HCT116 (cell line): ENCODE results near the gene PADI2.

ENCODE experiments used
- ATF3 ChIP-seq: IDR thresholded peaks from 2 replicates; pipeline ENCODE4 v1.6.1; 2012
- ELF1 ChIP-seq: IDR thresholded peaks from 2 replicates; pipeline ENCODE4 v1.6.1; 2012; ENCODE audit warnings: low read depth, borderline replicate concordance
- EZH2 ChIP-seq: fragments of 200-600 bp; sonication (generic); IDR thresholded peaks from 2 replicates; pipeline ENCODE4 v1.6.1; 2017; ENCODE audit warnings: antibody characterized with exemption, mixed run types
- EZH2phosphoT487 ChIP-seq: fragments of 200-600 bp; IDR thresholded peaks from 2 replicates; pipeline ENCODE4 v1.6.1; 2018; ENCODE audit warnings: antibody characterized with exemption, borderline replicate concordance
- JUND ChIP-seq: IDR thresholded peaks from 2 replicates; pipeline ENCODE4 v1.6.1; 2012
- MAX ChIP-seq: IDR thresholded peaks from 2 replicates; pipeline ENCODE4 v1.6.1; 2012
- POLR2A ChIP-seq: IDR thresholded peaks from 2 replicates; pipeline ENCODE4 v1.7.0; 2011; ENCODE audit warnings: borderline replicate concordance; ENCODE audit not compliant: insufficient read depth, insufficient read length; ENCODE audit errors: extremely low read depth
- POLR2AphosphoS5 ChIP-seq: IDR thresholded peaks from 2 replicates; pipeline ENCODE4 v1.6.1; 2011; ENCODE audit warnings: mild to moderate bottlenecking, low read depth, low read length, moderate library complexity
- SP1 ChIP-seq: IDR thresholded peaks from 2 replicates; pipeline ENCODE4 v1.6.1; 2012; ENCODE audit warnings: low read depth
- TCF7L2 ChIP-seq: IDR thresholded peaks from 2 replicates; pipeline ENCODE4 v1.7.0; 2011; ENCODE audit warnings: borderline replicate concordance, inconsistent platforms; ENCODE audit not compliant: insufficient read depth, insufficient read length; ENCODE audit errors: extremely low read depth
- YY1 ChIP-seq: IDR thresholded peaks from 2 replicates; pipeline ENCODE4 v1.6.1; 2011; ENCODE audit warnings: low read length, low read depth, moderate library complexity, mild to moderate bottlenecking; ENCODE audit not compliant: insufficient replicate concordance; ENCODE audit errors: extremely low read depth
- ZBTB33 ChIP-seq: IDR thresholded peaks from 2 replicates; pipeline ENCODE4 v1.6.1; 2011; ENCODE audit warnings: mild to moderate bottlenecking, low read length, moderate library complexity; ENCODE audit not compliant: insufficient replicate concordance; ENCODE audit errors: extremely low read depth
- TF ChIP-seq, protein P1 (sequence below): IDR thresholded peaks from 2 replicates; pipeline ENCODE4 v1.6.1; 2012; ENCODE audit warnings: low read depth
- TF ChIP-seq, protein P2 (sequence below), 3 experiments: fragments of 200-600 bp in 1 of 3; sonication (generic) in 1 of 3; IDR thresholded peaks in 2 of 3; conservative IDR thresholded peaks in 1 of 3; 2 replicates each; pipeline ENCODE4 v1.5.1; 2012 to 2017; ENCODE audit warnings: low read depth in 2 of 3, low read length in 2 of 3, antibody characterized with exemption in 1 of 3, borderline replicate concordance in 1 of 3, control low read depth in 1 of 3, mild to moderate bottlenecking in 1 of 3, mixed read lengths in 1 of 3, mixed run types in 1 of 3, moderate library complexity in 1 of 3; ENCODE audit not compliant: insufficient read depth in 1 of 3

GRCh38 chr1:17165823-17166222 is 46.6 kb upstream of the PADI2 start:
- TF ChIP-seq, protein P1, sequence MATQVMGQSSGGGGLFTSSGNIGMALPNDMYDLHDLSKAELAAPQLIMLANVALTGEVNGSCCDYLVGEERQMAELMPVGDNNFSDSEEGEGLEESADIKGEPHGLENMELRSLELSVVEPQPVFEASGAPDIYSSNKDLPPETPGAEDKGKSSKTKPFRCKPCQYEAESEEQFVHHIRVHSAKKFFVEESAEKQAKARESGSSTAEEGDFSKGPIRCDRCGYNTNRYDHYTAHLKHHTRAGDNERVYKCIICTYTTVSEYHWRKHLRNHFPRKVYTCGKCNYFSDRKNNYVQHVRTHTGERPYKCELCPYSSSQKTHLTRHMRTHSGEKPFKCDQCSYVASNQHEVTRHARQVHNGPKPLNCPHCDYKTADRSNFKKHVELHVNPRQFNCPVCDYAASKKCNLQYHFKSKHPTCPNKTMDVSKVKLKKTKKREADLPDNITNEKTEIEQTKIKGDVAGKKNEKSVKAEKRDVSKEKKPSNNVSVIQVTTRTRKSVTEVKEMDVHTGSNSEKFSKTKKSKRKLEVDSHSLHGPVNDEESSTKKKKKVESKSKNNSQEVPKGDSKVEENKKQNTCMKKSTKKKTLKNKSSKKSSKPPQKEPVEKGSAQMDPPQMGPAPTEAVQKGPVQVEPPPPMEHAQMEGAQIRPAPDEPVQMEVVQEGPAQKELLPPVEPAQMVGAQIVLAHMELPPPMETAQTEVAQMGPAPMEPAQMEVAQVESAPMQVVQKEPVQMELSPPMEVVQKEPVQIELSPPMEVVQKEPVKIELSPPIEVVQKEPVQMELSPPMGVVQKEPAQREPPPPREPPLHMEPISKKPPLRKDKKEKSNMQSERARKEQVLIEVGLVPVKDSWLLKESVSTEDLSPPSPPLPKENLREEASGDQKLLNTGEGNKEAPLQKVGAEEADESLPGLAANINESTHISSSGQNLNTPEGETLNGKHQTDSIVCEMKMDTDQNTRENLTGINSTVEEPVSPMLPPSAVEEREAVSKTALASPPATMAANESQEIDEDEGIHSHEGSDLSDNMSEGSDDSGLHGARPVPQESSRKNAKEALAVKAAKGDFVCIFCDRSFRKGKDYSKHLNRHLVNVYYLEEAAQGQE = no peak
- TF ChIP-seq EZH2phosphoT487 (no peak), POLR2AphosphoS5 (no peak), ELF1 (no peak), EZH2 (no peak), POLR2A (no peak), TCF7L2 (no peak), SP1 (no peak), MAX (no peak), JUND (no peak), ZBTB33 (no peak), YY1 (no peak), ATF3 (no peak)
- TF ChIP-seq, protein P2, sequence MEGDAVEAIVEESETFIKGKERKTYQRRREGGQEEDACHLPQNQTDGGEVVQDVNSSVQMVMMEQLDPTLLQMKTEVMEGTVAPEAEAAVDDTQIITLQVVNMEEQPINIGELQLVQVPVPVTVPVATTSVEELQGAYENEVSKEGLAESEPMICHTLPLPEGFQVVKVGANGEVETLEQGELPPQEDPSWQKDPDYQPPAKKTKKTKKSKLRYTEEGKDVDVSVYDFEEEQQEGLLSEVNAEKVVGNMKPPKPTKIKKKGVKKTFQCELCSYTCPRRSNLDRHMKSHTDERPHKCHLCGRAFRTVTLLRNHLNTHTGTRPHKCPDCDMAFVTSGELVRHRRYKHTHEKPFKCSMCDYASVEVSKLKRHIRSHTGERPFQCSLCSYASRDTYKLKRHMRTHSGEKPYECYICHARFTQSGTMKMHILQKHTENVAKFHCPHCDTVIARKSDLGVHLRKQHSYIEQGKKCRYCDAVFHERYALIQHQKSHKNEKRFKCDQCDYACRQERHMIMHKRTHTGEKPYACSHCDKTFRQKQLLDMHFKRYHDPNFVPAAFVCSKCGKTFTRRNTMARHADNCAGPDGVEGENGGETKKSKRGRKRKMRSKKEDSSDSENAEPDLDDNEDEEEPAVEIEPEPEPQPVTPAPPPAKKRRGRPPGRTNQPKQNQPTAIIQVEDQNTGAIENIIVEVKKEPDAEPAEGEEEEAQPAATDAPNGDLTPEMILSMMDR (IDR thresholded peaks at IDR 0.05 in 2 of 3, conservative IDR thresholded peaks at IDR 0.05 in 1 of 3; ENCODE audit: borderline replicate concordance in 1 of 3, insufficient read depth in 1 of 3, low read depth in 2 of 3, low read length in 2 of 3) = no peak
